ENCODE data around the gene PDZRN4. TPM values are rescaled to one million over a fixed set of nuclear protein-coding genes. Genes with fewer than 3 reads are reported as not detected.
"Not testable (repeated sequence)": the region's sequence is repeated elsewhere in the genome, so short reads cannot be mapped to it uniquely, and the experiment has no call there.

The PDZRN4 gene
- total and polyA plus RNA-seq, 11 donors, result 0.07 to 1.4 (median 0.12) TPM; not detected in 6

- intact Hi-C loops (cut with DNase I), result loop anchor here in 1 of 10 donors (10.0 kb wide), 1 partner anchor 63 kb away; no protein-coding TSS in a partner anchor
- Histone ChIP-seq H3K4me3 (no peak overlapping the region), H3K9me3 (peaks cover 0 to 13% (median 0%) of the 10 kb centered on the region in 12 donors), H3K27ac (no peak overlapping the region), H3K4me1 (no peaks in the 10 kb centered on the region), H3K36me3 (no peaks in the 10 kb centered on the region), H3K27me3 (no peaks in the 10 kb centered on the region)
- WGBS, 4 donors, result 71 to 82% (median 75%) methylated on average over 2 of the region's 2 CpGs
- no peak for ATAC-seq
- TF ChIP-seq POLR2A (IDR thresholded peaks at IDR 0.05) (no peak), CTCF (IDR thresholded peaks at IDR 0.05) (no peak)
- DNase-seq, result no peak
Measured at GRCh38 chr12:41311883-41312282, 123.8 kb downstream of the PDZRN4 start.

GRCh38 chr12:41312451-41312850 lies 124.3 kb downstream of the PDZRN4 start:
- not testable (repeated sequence) for H3K27me3 ChIP-seq, H3K4me3 ChIP-seq, DNase-seq, ATAC-seq, H3K4me1 ChIP-seq, H3K36me3 ChIP-seq, H3K27ac ChIP-seq
- H3K9me3 ChIP-seq, result peaks cover 0 to 13% (median 0%) of the 10 kb centered on the region in 12 donors
- intact Hi-C loops (cut with DNase I), result loop anchor here in 1 of 10 donors (10.0 kb wide), 1 partner anchor 62 kb away; no protein-coding TSS in a partner anchor
- 78 to 82% (median 80%) methylated on average over 4 of the region's 4 CpGs for WGBS, 4 donors

- Histone ChIP-seq H3K36me3 (no peaks in the 10 kb centered on the region), H3K4me3 (no peak overlapping the region), H3K4me1 (no peaks in the 10 kb centered on the region), H3K27me3 (no peaks in the 10 kb centered on the region), H3K9me3 (no peaks in the 10 kb centered on the region), H3K27ac (no peak overlapping the region)
- TF ChIP-seq POLR2A (IDR thresholded peaks at IDR 0.05), result no peak
- no peak for TF ChIP-seq CTCF (IDR thresholded peaks at IDR 0.05)
- DNase-seq, result no peak
- intact Hi-C loops (cut with DNase I), result no loop called here
- 80 to 86% (median 82%) methylated on average over 3 of the region's 3 CpGs for WGBS, 4 donors
- no peak for ATAC-seq
Measured at GRCh38 chr12:41325336-41325735, 137.2 kb downstream of the PDZRN4 start.

- no peaks in the 10 kb centered on the region for H3K27me3 ChIP-seq
- intact Hi-C loops (cut with DNase I), result no loop called here
- no peak for ATAC-seq
- H3K36me3 ChIP-seq, result no peaks in the 10 kb centered on the region
- no peaks in the 10 kb centered on the region for H3K4me1 ChIP-seq
- TF ChIP-seq POLR2A (IDR thresholded peaks at IDR 0.05) (no peak), CTCF (IDR thresholded peaks at IDR 0.05) (no peak)
- DNase-seq, result no peak
- H3K9me3 ChIP-seq, result no peaks in the 10 kb centered on the region
- H3K4me3 ChIP-seq, result no peak overlapping the region
- 52 to 59% (median 56%) methylated on average over 4 of the region's 4 CpGs for WGBS, 4 donors
- H3K27ac ChIP-seq, result no peak overlapping the region
Measured at GRCh38 chr12:41327096-41327895, 139.2 kb downstream of the PDZRN4 start.
